Calu3 (cell line): ENCODE measurements around the gene RBM15B. TPM values are rescaled to one million over a fixed set of nuclear protein-coding genes. Genes with fewer than 3 reads are reported as not detected.

Experiments used
- BruUV-seq: library from RNA; stranded (reverse); fragments of 400-500 nt; replicated peaks from 2 replicates; lab custom pipeline; 2021; lab: Mats Ljungman, UMichigan
- CTCF ChIA-PET: fragments of 300-600 bp; sonication (Branson Sonifier 250); formaldehyde crosslinking; loops from one replicate; lab custom pipeline; 2022; ENCODE audit warnings: antibody characterized with exemption; lab: Charles Lee
- DNase-seq: peaks from one replicate; pipeline ENCODE4 v3.0.0; 2022
- H3K27ac Mint-ChIP-seq: one replicate; pipeline ENCODE4 v1.8.0; 2022; ENCODE audit warnings: mixed read lengths; ENCODE audit not compliant: unreplicated experiment
- H3K27me3 Mint-ChIP-seq: one replicate; pipeline ENCODE4 v1.8.0; 2022; ENCODE audit warnings: mixed read lengths; ENCODE audit not compliant: unreplicated experiment
- H3K36me3 Mint-ChIP-seq: one replicate; pipeline ENCODE4 v1.8.0; 2022; ENCODE audit warnings: mild to moderate bottlenecking, moderate library complexity, mixed read lengths; ENCODE audit not compliant: insufficient read depth, unreplicated experiment
- H3K4me1 Mint-ChIP-seq: one replicate; pipeline ENCODE4 v1.8.0; 2022; ENCODE audit warnings: mild to moderate bottlenecking, low read depth, mixed read lengths; ENCODE audit not compliant: unreplicated experiment
- H3K4me3 Mint-ChIP-seq: one replicate; pipeline ENCODE4 v1.8.0; 2022; ENCODE audit warnings: mild to moderate bottlenecking, low read depth, moderate library complexity, mixed read lengths; ENCODE audit not compliant: unreplicated experiment
- H3K9me3 Mint-ChIP-seq: one replicate; pipeline ENCODE4 v1.8.0; 2022; ENCODE audit warnings: low read depth, mixed read lengths; ENCODE audit not compliant: unreplicated experiment
- CTCF ChIP-seq: fragments of 200-600 bp; IDR thresholded peaks from one replicate; pipeline ENCODE4 v1.8.0; 2022; ENCODE audit warnings: antibody characterized with exemption; ENCODE audit not compliant: unreplicated experiment
- intact Hi-C: fragments of 100-400 bp; cut with micrococcal nuclease; formaldehyde crosslinking; loops from one replicate; pipeline ENCODE4 v1.10.0; 2022; ENCODE audit not compliant: unreplicated experiment
- total RNA-seq: library from RNA; stranded (reverse); gene quantifications from 2 replicates; pipeline ENCODE4 v1.2.3, GENCODE V29; 2022

RBM15B gene
- total RNA-seq, 1 experiment from 2014 or later: 43.8 TPM

GRCh38 chr3:51403675-51404074 is 12.6 kb downstream of the RBM15B start:
- TF ChIP-seq CTCF: no peak
- Mint-ChIP-seq H3K4me1 (no peaks in the 10 kb centered on the region), H3K27ac (no peak overlapping the region), H3K27me3 (no peaks in the 10 kb centered on the region), H3K9me3 (no peaks in the 10 kb centered on the region), H3K4me3 (no peak overlapping the region), H3K36me3 (peaks cover 4% of the 10 kb centered on the region)
- BruUV-seq: no TSS peak
- intact Hi-C loops: no loop called here
- CTCF ChIA-PET: no interaction called here
- DNase-seq: no peak

GRCh38 chr3:51408021-51408420 is 16.9 kb downstream of the RBM15B start:
- TF ChIP-seq CTCF: no peak
- no peaks in the 10 kb centered on the region for H3K36me3 Mint-ChIP-seq
- no peak overlapping the region for H3K4me3 Mint-ChIP-seq
- H3K27ac Mint-ChIP-seq: no peak overlapping the region
- no peaks in the 10 kb centered on the region for H3K27me3 Mint-ChIP-seq
- CTCF ChIA-PET: interaction anchor here (0.6 kb wide), 2 partner anchors 92 to 622 kb away, joined by 5 to 6 read pairs; no protein-coding TSS in a partner anchor
- no peak for DNase-seq
- H3K9me3 Mint-ChIP-seq: no peaks in the 10 kb centered on the region
- no TSS peak for BruUV-seq
- H3K4me1 Mint-ChIP-seq: no peaks in the 10 kb centered on the region
- intact Hi-C loops: no loop called here

- DNase-seq: no peak
- CTCF ChIA-PET: no interaction called here
- no peak for TF ChIP-seq CTCF
- H3K4me1 Mint-ChIP-seq: no peaks in the 10 kb centered on the region
- no TSS peak for BruUV-seq
- no peaks in the 10 kb centered on the region for H3K27me3 Mint-ChIP-seq
- intact Hi-C loops: no loop called here
- H3K9me3 Mint-ChIP-seq: no peaks in the 10 kb centered on the region
- no peak overlapping the region for H3K27ac Mint-ChIP-seq
- H3K36me3 Mint-ChIP-seq: peaks cover 4% of the 10 kb centered on the region
- no peak overlapping the region for H3K4me3 Mint-ChIP-seq
Observed at GRCh38 chr3:51408813-51409212, 17.7 kb downstream of the RBM15B start.

- no peak for DNase-seq
- peaks cover 30% of the 10 kb centered on the region for H3K36me3 Mint-ChIP-seq
- H3K27me3 Mint-ChIP-seq: no peaks in the 10 kb centered on the region
- no peak overlapping the region for H3K4me3 Mint-ChIP-seq
- intact Hi-C loops: no loop called here
- no peak overlapping the region for H3K27ac Mint-ChIP-seq
- TF ChIP-seq CTCF: no peak
- BruUV-seq: no TSS peak
- no peaks in the 10 kb centered on the region for H3K9me3 Mint-ChIP-seq
- no peaks in the 10 kb centered on the region for H3K4me1 Mint-ChIP-seq
- CTCF ChIA-PET: no interaction called here
Observed at GRCh38 chr3:51422211-51422610, 31.1 kb downstream of the RBM15B start.
